Uterus (tissue), 2 donors: ENCODE results near the gene FSCN2.

Experiments
- POLR2A ChIP-seq, 2 donors: fragments of 450-650 bp; IDR thresholded peaks; one replicate each; pipeline ENCODE4 v1.6.1; 2016; ENCODE audit warnings: antibody characterized with exemption in 2 of 2, mild to moderate bottlenecking in 1 of 2, moderate library complexity in 1 of 2
- TF ChIP-seq, protein P1 (sequence below), 4 experiments: fragments of 200-600 bp in 2 of 4; fragments of 450-650 bp in 2 of 4; sonication (generic) in 2 of 4; IDR thresholded peaks; one replicate each; pipeline ENCODE4 v1.5.1; 2016 to 2019; ENCODE audit warnings: antibody characterized with exemption in 4 of 4, mild to moderate bottlenecking in 2 of 4, moderate library complexity in 1 of 4

GRCh38 chr17:81513753-81514488, 14.3 kb upstream of the FSCN2 start:
- TF ChIP-seq, protein P1, sequence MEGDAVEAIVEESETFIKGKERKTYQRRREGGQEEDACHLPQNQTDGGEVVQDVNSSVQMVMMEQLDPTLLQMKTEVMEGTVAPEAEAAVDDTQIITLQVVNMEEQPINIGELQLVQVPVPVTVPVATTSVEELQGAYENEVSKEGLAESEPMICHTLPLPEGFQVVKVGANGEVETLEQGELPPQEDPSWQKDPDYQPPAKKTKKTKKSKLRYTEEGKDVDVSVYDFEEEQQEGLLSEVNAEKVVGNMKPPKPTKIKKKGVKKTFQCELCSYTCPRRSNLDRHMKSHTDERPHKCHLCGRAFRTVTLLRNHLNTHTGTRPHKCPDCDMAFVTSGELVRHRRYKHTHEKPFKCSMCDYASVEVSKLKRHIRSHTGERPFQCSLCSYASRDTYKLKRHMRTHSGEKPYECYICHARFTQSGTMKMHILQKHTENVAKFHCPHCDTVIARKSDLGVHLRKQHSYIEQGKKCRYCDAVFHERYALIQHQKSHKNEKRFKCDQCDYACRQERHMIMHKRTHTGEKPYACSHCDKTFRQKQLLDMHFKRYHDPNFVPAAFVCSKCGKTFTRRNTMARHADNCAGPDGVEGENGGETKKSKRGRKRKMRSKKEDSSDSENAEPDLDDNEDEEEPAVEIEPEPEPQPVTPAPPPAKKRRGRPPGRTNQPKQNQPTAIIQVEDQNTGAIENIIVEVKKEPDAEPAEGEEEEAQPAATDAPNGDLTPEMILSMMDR (IDR thresholded peaks at IDR 0.05), result no peak
- TF ChIP-seq POLR2A (IDR thresholded peaks at IDR 0.05), result no peak
